C4-2B (cell line): Measurements from ENCODE around the gene MON1B.

Experiments
- CTCF ChIP-seq: fragments of 450-650 bp; conservative IDR thresholded peaks from 2 replicates; pipeline ENCODE4 v1.5.1; 2017; ENCODE audit warnings: mild to moderate bottlenecking
- ZFX ChIP-seq: fragments of 450-650 bp; IDR thresholded peaks from 2 replicates; pipeline ENCODE4 v1.6.1; 2017

GRCh38 chr16:77193377-77193776, 2.4 kb downstream of the MON1B start:
- TF ChIP-seq CTCF = no peak
- no peak for TF ChIP-seq ZFX
